HG03095 (cell line): Measurements from ENCODE around the gene WT1.
"Not testable (repeated sequence)": the region's sequence is repeated elsewhere in the genome, so short reads cannot be mapped to it uniquely, and the experiment has no call there.

Experiments
- ATAC-seq: cut with Tn5 transposase; IDR thresholded peaks from one replicate; pipeline ENCODE4 v1.9.1; 2021; ENCODE audit warnings: moderate library complexity; ENCODE audit not compliant: unreplicated experiment

Gene WT1

GRCh38 chr11:32435511-32435941 lies at the start of gene WT1:
WT1 (minus strand) TSS chr11:32435539.
- ATAC-seq = no peak

- ATAC-seq = no peak
These were observed 44.0 kb upstream of the WT1 start for GRCh38 chr11:32479291-32479690.

- ATAC-seq = no peak
These were observed 43.0 kb upstream of the WT1 start for GRCh38 chr11:32478277-32478731.

- no peak for ATAC-seq
These were observed 38.1 kb upstream of the WT1 start for GRCh38 chr11:32473282-32473909.

- no peak for ATAC-seq
These were observed 36.9 kb upstream of the WT1 start for GRCh38 chr11:32472226-32472625.

- ATAC-seq = not testable (repeated sequence)
These were observed 36.2 kb upstream of the WT1 start for GRCh38 chr11:32471544-32471943.

GRCh38 chr11:32469791-32470190 lies 34.5 kb upstream of the WT1 start:
- ATAC-seq = no peak

GRCh38 chr11:32466279-32466915 lies 31.1 kb upstream of the WT1 start:
- ATAC-seq = no peak

- ATAC-seq = no peak
These were observed 28.7 kb upstream of the WT1 start for GRCh38 chr11:32464078-32464477.

- ATAC-seq = no peak
These were observed 26.8 kb upstream of the WT1 start for GRCh38 chr11:32462011-32462690.

- ATAC-seq = no peak
These were observed 21.5 kb upstream of the WT1 start for GRCh38 chr11:32456864-32457263.

- ATAC-seq = no peak
These were observed 19.7 kb upstream of the WT1 start for GRCh38 chr11:32454993-32455392.

- no peak for ATAC-seq
These were observed 16.5 kb upstream of the WT1 start for GRCh38 chr11:32451808-32452207.

- ATAC-seq = no peak
These were observed 15.0 kb upstream of the WT1 start for GRCh38 chr11:32450372-32450771.

- no peak for ATAC-seq
These were observed 12.9 kb upstream of the WT1 start for GRCh38 chr11:32448232-32448631.

GRCh38 chr11:32447252-32447651 lies 11.9 kb upstream of the WT1 start:
- ATAC-seq = no peak

- no peak for ATAC-seq
These were observed 10.9 kb upstream of the WT1 start for GRCh38 chr11:32446227-32446626.

GRCh38 chr11:32444186-32444585 lies 8.8 kb upstream of the WT1 start:
- no peak for ATAC-seq

- ATAC-seq = no peak
These were observed 5.6 kb upstream of the WT1 start for GRCh38 chr11:32440916-32441315.

- ATAC-seq = no peak
These were observed 5.1 kb upstream of the WT1 start for GRCh38 chr11:32440312-32440908.

GRCh38 chr11:32439501-32440210 lies 4.3 kb upstream of the WT1 start:
- no peak for ATAC-seq
